ENCODE results near the gene CARD9.

Gene CARD9

DNA sequence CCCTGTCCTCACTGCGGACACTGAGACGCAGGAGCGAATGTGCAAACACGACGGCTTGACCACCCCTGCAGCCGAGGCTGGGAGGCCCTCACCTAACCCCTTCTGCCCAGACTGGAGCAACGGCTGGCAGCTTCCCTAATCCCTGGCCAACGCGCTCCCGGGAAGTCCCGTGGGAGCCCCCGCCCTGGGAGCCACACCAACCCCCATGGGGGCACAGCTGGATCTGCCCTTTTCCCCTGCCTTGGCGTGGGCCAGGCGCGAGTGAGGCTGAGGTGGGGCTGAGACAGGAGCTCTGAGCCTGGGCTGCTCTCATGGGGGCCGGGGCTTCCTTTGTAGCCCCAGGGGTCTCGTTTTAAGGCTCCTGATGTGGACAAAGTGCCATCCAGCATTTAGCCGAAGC is 5.3 kb downstream of the CARD9 start:
- Histone ChIP-seq H3K9me3 (ENCODE audit: control insufficient read depth, insufficient read depth, low read depth, low read length) (no peaks in the 10 kb centered on the region), H3K36me3 (ENCODE audit: control insufficient read depth in 2 of 2, insufficient read depth in 1 of 2, low read length in 2 of 2) (no peaks in the 10 kb centered on the region), H3K4me3 (ENCODE audit: low read depth, low read length) (no peak overlapping the region), H3K4me1 (ENCODE audit: control insufficient read depth, insufficient read depth, low read length) (no peaks in the 10 kb centered on the region), H3K27ac (ENCODE audit: extremely low read depth, low read depth, low read length) (no peak overlapping the region)
- CTCF ChIA-PET: no interaction called here
- TF ChIP-seq KLF1 (tag by site-specific recombination; IDR thresholded peaks at IDR 0.05): 0 out of 2 replicates have a peak, but pooled peaks have one; percentile 16
- no peak for TF ChIP-seq ZNF571 (tag by site-specific recombination; IDR thresholded peaks at IDR 0.05)
- TF ChIP-seq, protein P1, sequence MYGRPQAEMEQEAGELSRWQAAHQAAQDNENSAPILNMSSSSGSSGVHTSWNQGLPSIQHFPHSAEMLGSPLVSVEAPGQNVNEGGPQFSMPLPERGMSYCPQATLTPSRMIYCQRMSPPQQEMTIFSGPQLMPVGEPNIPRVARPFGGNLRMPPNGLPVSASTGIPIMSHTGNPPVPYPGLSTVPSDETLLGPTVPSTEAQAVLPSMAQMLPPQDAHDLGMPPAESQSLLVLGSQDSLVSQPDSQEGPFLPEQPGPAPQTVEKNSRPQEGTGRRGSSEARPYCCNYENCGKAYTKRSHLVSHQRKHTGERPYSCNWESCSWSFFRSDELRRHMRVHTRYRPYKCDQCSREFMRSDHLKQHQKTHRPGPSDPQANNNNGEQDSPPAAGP (tag by site-specific recombination; IDR thresholded peaks at IDR 0.05): 0 out of 2 replicates have a peak, but pooled peaks have one; percentile 25
- POLR2A ChIA-PET: no interaction called here

DNA sequence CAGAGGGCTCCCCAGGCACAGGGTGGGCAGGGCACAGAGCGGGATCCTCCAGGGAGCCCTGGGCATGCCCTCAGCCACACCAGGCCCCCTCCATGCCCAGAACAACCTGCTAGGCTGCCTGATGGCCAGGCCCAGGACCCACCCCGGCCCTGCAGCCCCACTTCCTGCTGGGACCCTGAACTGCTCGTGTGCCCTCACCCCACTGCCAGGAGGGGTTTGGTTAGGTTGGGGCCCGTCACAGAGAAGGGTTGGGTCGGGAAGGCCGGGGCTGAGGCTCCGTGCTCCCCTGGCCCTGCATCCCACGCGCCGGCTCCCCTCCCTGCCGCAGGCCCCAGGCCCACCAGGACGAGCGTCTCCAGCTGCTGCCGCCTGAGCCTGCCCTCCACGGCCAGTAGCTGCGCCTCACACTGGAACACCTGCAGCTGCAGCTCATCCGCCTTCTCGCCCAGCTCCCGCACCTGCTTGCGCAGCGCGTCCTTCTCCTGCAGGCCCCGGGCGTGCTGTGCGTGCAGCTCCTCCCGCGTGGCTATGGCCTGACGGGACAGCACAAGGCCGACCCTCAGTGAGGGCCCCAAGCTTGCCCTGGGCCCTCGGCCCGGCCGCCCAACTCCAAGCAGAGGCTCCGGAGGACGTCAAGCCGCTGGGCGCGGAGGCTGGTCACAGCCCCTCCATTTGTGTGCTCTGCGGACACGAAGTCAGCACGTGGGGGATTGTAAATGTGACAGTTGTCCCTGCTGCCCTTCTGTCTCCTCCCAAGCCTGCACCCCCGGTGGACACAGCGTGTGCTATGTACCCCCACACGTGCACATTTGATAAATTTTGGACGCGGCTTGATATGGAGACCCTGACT is 5.9 kb downstream of the CARD9 start:
- ChIA-PET POLR2A (interaction anchor here (0.5 to 1.7 kb wide), 3 partner anchors 10 to 893 kb away, joined by 3 to 5 read pairs (median 3); no protein-coding TSS in a partner anchor), CTCF (interaction anchor here (0.7 to 2.3 kb wide), 3 partner anchors 28 to 55 kb away, joined by 3 to 9 read pairs (median 8); no protein-coding TSS in a partner anchor)
- TF ChIP-seq ZNF473 (tag by site-specific recombination; IDR thresholded peaks at IDR 0.05): no peak
- TF ChIP-seq ZNF394 (tag by site-specific recombination; IDR thresholded peaks at IDR 0.05; ENCODE audit: borderline replicate concordance): no peak
- TF ChIP-seq OSR2 (tag by site-specific recombination; IDR thresholded peaks at IDR 0.05): no peak
- no peak for TF ChIP-seq ZNF426 (tag by site-specific recombination; IDR thresholded peaks at IDR 0.05)
- no peak for TF ChIP-seq ZNF585B (tag by site-specific recombination; IDR thresholded peaks at IDR 0.05)
- H3K27ac ChIP-seq (ENCODE audit: extremely low read depth, low read depth, low read length): no peak overlapping the region
- no peaks in the 10 kb centered on the region for H3K36me3 ChIP-seq (ENCODE audit: control insufficient read depth in 2 of 2, insufficient read depth in 1 of 2, low read length in 2 of 2)
- H3K4me3 ChIP-seq (ENCODE audit: low read depth, low read length): no peak overlapping the region
- H3K9me3 ChIP-seq (ENCODE audit: control insufficient read depth, insufficient read depth, low read depth, low read length): no peaks in the 10 kb centered on the region
- no peaks in the 10 kb centered on the region; the same call in 1 of the 2 replicates for H3K4me1 ChIP-seq (ENCODE audit: control insufficient read depth, insufficient read depth, low read length)

DNA sequence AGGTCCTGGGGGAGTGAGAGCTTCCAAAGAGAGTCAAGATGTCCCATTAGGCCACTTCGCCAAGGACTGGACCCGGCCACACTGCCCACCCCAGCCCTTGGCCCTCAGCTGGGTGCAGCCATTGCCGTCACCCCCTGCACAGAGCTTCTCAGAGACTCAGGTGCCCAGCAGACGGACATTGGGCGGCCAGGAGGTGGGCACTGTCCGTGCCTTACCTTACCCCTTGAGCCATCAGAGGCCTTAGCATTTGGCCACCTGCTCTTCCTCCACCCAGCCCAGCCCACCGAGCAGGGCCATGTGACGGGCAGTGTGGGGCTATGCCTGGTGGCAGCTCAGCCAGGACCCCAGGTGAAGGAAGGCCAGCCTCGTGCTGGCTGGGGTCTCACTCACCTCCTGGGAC is 6.6 kb downstream of the CARD9 start:
- Histone ChIP-seq H3K9me3 (ENCODE audit: control insufficient read depth, insufficient read depth, low read depth, low read length) (no peaks in the 10 kb centered on the region), H3K4me1 (ENCODE audit: control insufficient read depth, insufficient read depth, low read length) (no peaks in the 10 kb centered on the region; the same call in 1 of the 2 replicates), H3K36me3 (ENCODE audit: control insufficient read depth in 2 of 2, insufficient read depth in 1 of 2, low read length in 2 of 2) (no peaks in the 10 kb centered on the region), H3K4me3 (ENCODE audit: low read depth, low read length) (no peak overlapping the region), H3K27ac (ENCODE audit: extremely low read depth, low read depth, low read length) (no peak overlapping the region)
- POLR2A ChIA-PET: interaction anchor here (0.6 to 1.7 kb wide), 5 partner anchors 8 to 112 kb away, joined by 3 to 7 read pairs (median 4); no protein-coding TSS in a partner anchor
- TF ChIP-seq ZNF23 (tag by site-specific recombination; IDR thresholded peaks at IDR 0.05; ENCODE audit: borderline replicate concordance) (no peak), ZNF335 (tag by site-specific recombination; conservative IDR thresholded peaks at IDR 0.05) (no peak)
- CTCF ChIA-PET: interaction anchor here (0.7 to 2.3 kb wide), 5 partner anchors 27 to 265 kb away, joined by 3 to 9 read pairs (median 7); no protein-coding TSS in a partner anchor

DNA sequence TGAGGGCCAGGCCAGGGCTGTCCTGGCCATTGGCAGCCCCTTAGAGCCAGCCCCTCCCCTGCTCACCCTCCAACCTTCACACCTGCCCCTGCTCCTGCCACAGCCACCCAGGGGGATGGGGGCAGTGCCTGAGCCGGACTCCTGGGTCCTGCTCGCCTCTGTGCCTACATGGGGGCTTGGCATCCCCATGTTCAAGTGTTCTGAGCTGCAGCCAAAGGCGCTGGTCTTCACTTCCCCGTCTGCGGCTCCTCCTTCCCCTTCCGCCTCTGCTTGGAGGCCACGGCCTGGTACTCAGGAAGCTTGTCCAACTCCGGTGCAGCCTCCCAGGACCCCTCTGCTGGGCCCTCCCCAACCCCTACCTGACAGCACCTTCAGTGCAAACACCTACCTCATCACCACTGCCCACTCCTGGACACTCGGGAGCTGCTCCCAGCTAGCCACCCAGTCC is 7.7 kb downstream of the CARD9 start:
- ChIA-PET CTCF (interaction anchor here (0.7 to 2.3 kb wide), 4 partner anchors 11 to 53 kb away, joined by 3 to 9 read pairs (median 8); no protein-coding TSS in a partner anchor), POLR2A (interaction anchor here (0.5 to 1.7 kb wide), 8 partner anchors 9 to 89 kb away, joined by 3 to 7 read pairs (median 3); no protein-coding TSS in a partner anchor)
- no peaks in the 10 kb centered on the region; the same call in 1 of the 2 replicates for H3K4me1 ChIP-seq (ENCODE audit: control insufficient read depth, insufficient read depth, low read length)
- H3K9me3 ChIP-seq (ENCODE audit: control insufficient read depth, insufficient read depth, low read depth, low read length): no peaks in the 10 kb centered on the region
- no peak overlapping the region for H3K27ac ChIP-seq (ENCODE audit: extremely low read depth, low read depth, low read length)
- H3K4me3 ChIP-seq (ENCODE audit: low read depth, low read length): no peak overlapping the region
- H3K36me3 ChIP-seq (ENCODE audit: control insufficient read depth in 2 of 2, insufficient read depth in 1 of 2, low read length in 2 of 2): no peaks in the 10 kb centered on the region
- no peak for TF ChIP-seq ZNF48 (tag by site-specific recombination; IDR thresholded peaks at IDR 0.05)
- TF ChIP-seq ZNF16 (tag by site-specific recombination; IDR thresholded peaks at IDR 0.05; ENCODE audit: low read depth): no peak
- TF ChIP-seq ZNF677 (tag by site-specific recombination; IDR thresholded peaks at IDR 0.05): no peak
- no peak for TF ChIP-seq ZNF211 (tag by site-specific recombination; IDR thresholded peaks at IDR 0.05; ENCODE audit: low read depth)
- TF ChIP-seq, protein P2, sequence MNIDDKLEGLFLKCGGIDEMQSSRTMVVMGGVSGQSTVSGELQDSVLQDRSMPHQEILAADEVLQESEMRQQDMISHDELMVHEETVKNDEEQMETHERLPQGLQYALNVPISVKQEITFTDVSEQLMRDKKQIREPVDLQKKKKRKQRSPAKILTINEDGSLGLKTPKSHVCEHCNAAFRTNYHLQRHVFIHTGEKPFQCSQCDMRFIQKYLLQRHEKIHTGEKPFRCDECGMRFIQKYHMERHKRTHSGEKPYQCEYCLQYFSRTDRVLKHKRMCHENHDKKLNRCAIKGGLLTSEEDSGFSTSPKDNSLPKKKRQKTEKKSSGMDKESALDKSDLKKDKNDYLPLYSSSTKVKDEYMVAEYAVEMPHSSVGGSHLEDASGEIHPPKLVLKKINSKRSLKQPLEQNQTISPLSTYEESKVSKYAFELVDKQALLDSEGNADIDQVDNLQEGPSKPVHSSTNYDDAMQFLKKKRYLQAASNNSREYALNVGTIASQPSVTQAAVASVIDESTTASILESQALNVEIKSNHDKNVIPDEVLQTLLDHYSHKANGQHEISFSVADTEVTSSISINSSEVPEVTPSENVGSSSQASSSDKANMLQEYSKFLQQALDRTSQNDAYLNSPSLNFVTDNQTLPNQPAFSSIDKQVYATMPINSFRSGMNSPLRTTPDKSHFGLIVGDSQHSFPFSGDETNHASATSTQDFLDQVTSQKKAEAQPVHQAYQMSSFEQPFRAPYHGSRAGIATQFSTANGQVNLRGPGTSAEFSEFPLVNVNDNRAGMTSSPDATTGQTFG (tag by site-specific recombination; IDR thresholded peaks at IDR 0.05; ENCODE audit: borderline replicate concordance): no peak
- no peak for TF ChIP-seq ZNF768 (tag by site-specific recombination; IDR thresholded peaks at IDR 0.05)
- TF ChIP-seq ZNF350 (tag by site-specific recombination; IDR thresholded peaks at IDR 0.05): no peak
- no peak for TF ChIP-seq RBAK (tag by site-specific recombination; IDR thresholded peaks at IDR 0.05)
- TF ChIP-seq, protein P3, sequence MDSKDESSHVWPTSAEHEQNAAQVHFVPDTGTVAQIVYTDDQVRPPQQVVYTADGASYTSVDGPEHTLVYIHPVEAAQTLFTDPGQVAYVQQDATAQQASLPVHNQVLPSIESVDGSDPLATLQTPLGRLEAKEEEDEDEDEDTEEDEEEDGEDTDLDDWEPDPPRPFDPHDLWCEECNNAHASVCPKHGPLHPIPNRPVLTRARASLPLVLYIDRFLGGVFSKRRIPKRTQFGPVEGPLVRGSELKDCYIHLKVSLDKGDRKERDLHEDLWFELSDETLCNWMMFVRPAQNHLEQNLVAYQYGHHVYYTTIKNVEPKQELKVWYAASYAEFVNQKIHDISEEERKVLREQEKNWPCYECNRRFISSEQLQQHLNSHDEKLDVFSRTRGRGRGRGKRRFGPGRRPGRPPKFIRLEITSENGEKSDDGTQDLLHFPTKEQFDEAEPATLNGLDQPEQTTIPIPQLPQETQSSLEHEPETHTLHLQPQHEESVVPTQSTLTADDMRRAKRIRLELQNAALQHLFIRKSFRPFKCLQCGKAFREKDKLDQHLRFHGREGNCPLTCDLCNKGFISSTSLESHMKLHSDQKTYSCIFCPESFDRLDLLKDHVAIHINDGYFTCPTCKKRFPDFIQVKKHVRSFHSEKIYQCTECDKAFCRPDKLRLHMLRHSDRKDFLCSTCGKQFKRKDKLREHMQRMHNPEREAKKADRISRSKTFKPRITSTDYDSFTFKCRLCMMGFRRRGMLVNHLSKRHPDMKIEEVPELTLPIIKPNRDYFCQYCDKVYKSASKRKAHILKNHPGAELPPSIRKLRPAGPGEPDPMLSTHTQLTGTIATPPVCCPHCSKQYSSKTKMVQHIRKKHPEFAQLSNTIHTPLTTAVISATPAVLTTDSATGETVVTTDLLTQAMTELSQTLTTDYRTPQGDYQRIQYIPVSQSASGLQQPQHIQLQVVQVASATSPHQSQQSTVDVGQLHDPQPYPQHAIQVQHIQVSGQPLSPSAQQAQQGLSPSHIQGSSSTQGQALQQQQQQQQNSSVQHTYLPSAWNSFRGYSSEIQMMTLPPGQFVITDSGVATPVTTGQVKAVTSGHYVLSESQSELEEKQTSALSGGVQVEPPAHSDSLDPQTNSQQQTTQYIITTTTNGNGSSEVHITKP (tag by site-specific recombination; IDR thresholded peaks at IDR 0.05): no peak

All from HEK293 (cell line).